HepG2 (cell line): ENCODE results near the gene HES7. TPM values are rescaled to one million over a fixed set of nuclear protein-coding genes. Genes with fewer than 3 reads are reported as not detected.

Experiments
- SKIL ChIP-seq: sonication (generic); formaldehyde crosslinking; IDR thresholded peaks from 2 replicates; pipeline ENCODE4 v1.8.0; 2022; ENCODE audit warnings: missing genetic modification reagents, mild to moderate bottlenecking, moderate library complexity, borderline replicate concordance
- ZBTB40 ChIP-seq, 2 experiments: fragments of 450-650 bp in 1 of 2; sonication (generic) in 1 of 2; formaldehyde crosslinking in 1 of 2; IDR thresholded peaks; 2 replicates each; pipeline versions ENCODE4 v1.6.1 to v1.8.0; 2016 to 2022; ENCODE audit warnings: antibody characterized with exemption in 1 of 2, mild to moderate bottlenecking in 1 of 2, missing genetic modification reagents in 1 of 2
- ZNF296 ChIP-seq: sonication (generic); formaldehyde crosslinking; conservative IDR thresholded peaks from 2 replicates; pipeline ENCODE4 v1.5.0; 2020; ENCODE audit warnings: mild to moderate bottlenecking, missing genetic modification reagents
- polyA plus RNA-seq, 8 experiments: library from polyadenylated mRNA; depleted of rRNA in 3 of 8; stranded (reverse) in 7 of 8; unstranded in 1 of 8; fragments of >200 nt; fragmentation: Illumina TruSeq in 4 of 8; extraction: Trizol in 4 of 8; gene quantifications; 2 replicates each; pipeline versions ENCODE4 v1.2.1 to v1.2.3, GENCODE V29; 2011 to 2016; ENCODE audit warnings: low read depth in 4 of 8, missing spikeins in 1 of 8, mixed read lengths in 1 of 8; ENCODE audit not compliant: insufficient read depth in 1 of 8
- total RNA-seq, 5 experiments: library from RNA; depleted of rRNA; stranded (reverse); fragments of >200 nt; fragmentation: Illumina TruSeq; extraction: Trizol; gene quantifications; 2 replicates each; pipeline ENCODE4 v1.2.3, GENCODE V29; 2016; ENCODE audit warnings: low read depth in 1 of 5
- TF ChIP-seq, protein P1 (sequence below): sonication (generic); formaldehyde crosslinking; IDR thresholded peaks from 2 replicates; pipeline ENCODE4 v1.8.1; 2023; ENCODE audit warnings: mild to moderate bottlenecking, missing genetic modification reagents

The HES7 gene
- total and polyA plus RNA-seq, 2 of the 13 experiments (the other 11 are each of a cell fraction or from before 2014, with no cell fraction given) = not detected

GRCh38 chr17:8100763-8101162 is 23.1 kb downstream of the HES7 start (continued):
- TF ChIP-seq SKIL (CRISPR knock-in tag) = no peak
- TF ChIP-seq ZBTB40 (IDR thresholded peaks at IDR 0.05) = no peak
- TF ChIP-seq ZBTB40 (CRISPR knock-in tag; IDR thresholded peaks at IDR 0.05) = no peak
- TF ChIP-seq, protein P1, sequence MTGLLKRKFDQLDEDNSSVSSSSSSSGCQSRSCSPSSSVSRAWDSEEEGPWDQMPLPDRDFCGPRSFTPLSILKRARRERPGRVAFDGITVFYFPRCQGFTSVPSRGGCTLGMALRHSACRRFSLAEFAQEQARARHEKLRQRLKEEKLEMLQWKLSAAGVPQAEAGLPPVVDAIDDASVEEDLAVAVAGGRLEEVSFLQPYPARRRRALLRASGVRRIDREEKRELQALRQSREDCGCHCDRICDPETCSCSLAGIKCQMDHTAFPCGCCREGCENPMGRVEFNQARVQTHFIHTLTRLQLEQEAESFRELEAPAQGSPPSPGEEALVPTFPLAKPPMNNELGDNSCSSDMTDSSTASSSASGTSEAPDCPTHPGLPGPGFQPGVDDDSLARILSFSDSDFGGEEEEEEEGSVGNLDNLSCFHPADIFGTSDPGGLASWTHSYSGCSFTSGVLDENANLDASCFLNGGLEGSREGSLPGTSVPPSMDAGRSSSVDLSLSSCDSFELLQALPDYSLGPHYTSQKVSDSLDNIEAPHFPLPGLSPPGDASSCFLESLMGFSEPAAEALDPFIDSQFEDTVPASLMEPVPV (CRISPR knock-in tag) = no peak
- no peak for TF ChIP-seq ZNF296
